H1 (cell line): Measurements from ENCODE around the gene MDM4. TPM values are rescaled to one million over a fixed set of nuclear protein-coding genes. Genes with fewer than 3 reads are reported as not detected.

Source experiments
- CTCF ChIA-PET: fragments of 300-600 bp; sonication (Branson Sonifier 250); formaldehyde crosslinking; loops from one replicate; lab custom pipeline; 2021; ENCODE audit not compliant: partially characterized antibody; lab: Charles Lee
- POLR2A ChIA-PET: fragments of 300-600 bp; sonication (Branson Sonifier 250); formaldehyde crosslinking; loops from one replicate; lab custom pipeline; 2021; ENCODE audit warnings: inconsistent platforms; ENCODE audit not compliant: partially characterized antibody; lab: Charles Lee
- DNase-seq, 2 experiments: peaks; one replicate each; pipeline versions ENCODE4 v3.0.0 to v3.0.0-alpha.2; 2010 to 2022; ENCODE audit warnings: low spot score in 2 of 2, low read depth in 1 of 2, mixed read lengths in 1 of 2
- FAIRE-seq: peaks from 2 replicates; lab custom pipeline; 2011; peaks lifted over from hg19 to GRCh38; lab: Jason Lieb, UNC
- H2AFZ ChIP-seq: 2 replicates; pipeline ENCODE4 v1.8.1; 2012; ENCODE audit warnings: low read length, inconsistent platforms
- H2AK5ac ChIP-seq: 2 replicates; pipeline ENCODE4 v1.6.1; 2013; ENCODE audit warnings: low read depth, low read length
- H2BK120ac ChIP-seq: replicated peaks from 2 replicates; pipeline ENCODE3; 2013; ENCODE audit warnings: low read depth, low read length, inconsistent platforms
- H2BK12ac ChIP-seq: 2 replicates; pipeline ENCODE4 v1.6.1; 2013; ENCODE audit warnings: low read depth, low read length
- H2BK15ac ChIP-seq: 2 replicates; pipeline ENCODE4 v1.6.1; 2013; ENCODE audit warnings: low read length
- H2BK20ac ChIP-seq: 2 replicates; pipeline ENCODE4 v1.6.1; 2013; ENCODE audit warnings: low read length
- H2BK5ac ChIP-seq: 2 replicates; pipeline ENCODE4 v1.6.1; 2013; ENCODE audit warnings: low read depth, low read length
- H3K14ac ChIP-seq: 2 replicates; pipeline ENCODE4 v1.6.1; 2013; ENCODE audit warnings: inconsistent platforms; ENCODE audit not compliant: insufficient read length
- H3K18ac ChIP-seq: 2 replicates; pipeline ENCODE4 v1.6.1; 2013; ENCODE audit warnings: low read length; ENCODE audit errors: extremely low read depth
- H3K23ac ChIP-seq: 2 replicates; pipeline ENCODE4 v1.6.1; 2013; ENCODE audit warnings: inconsistent platforms; ENCODE audit not compliant: insufficient read length
- H3K23me2 ChIP-seq: 2 replicates; pipeline ENCODE4 v1.6.1; 2013; ENCODE audit warnings: low read depth, low read length
- H3K27ac ChIP-seq: 2 replicates; pipeline ENCODE4 v1.6.1; 2011; ENCODE audit warnings: low read depth, low read length, inconsistent platforms
- H3K27me3 ChIP-seq, 4 experiments: replicated peaks in 1 of 4; 1 replicate in 1 of 4; 2 replicates in 3 of 4; pipeline versions ENCODE4 v1.6.1 to v1.8.1; 2011 to 2013; ENCODE audit warnings: low read length in 3 of 4, mild to moderate bottlenecking in 3 of 4, inconsistent platforms in 2 of 4, mixed read lengths in 2 of 4, moderate library complexity in 1 of 4; ENCODE audit not compliant: control insufficient read depth in 3 of 4, insufficient read depth in 3 of 4; ENCODE audit errors: extremely low read depth in 1 of 4
- H3K36me3 ChIP-seq, 4 experiments: 2 replicates each; pipeline versions ENCODE4 v1.6.1 to v1.8.1; 2011 to 2013; ENCODE audit warnings: mild to moderate bottlenecking in 4 of 4, low read length in 3 of 4, moderate library complexity in 2 of 4, control low read depth in 1 of 4, inconsistent platforms in 1 of 4; ENCODE audit not compliant: insufficient read depth in 4 of 4, control insufficient read depth in 2 of 4
- H3K4ac ChIP-seq: replicated peaks from 2 replicates; pipeline ENCODE3; 2013; ENCODE audit warnings: low read length, low read depth, mixed read lengths, inconsistent platforms; ENCODE audit not compliant: insufficient read length
- H3K4me1 ChIP-seq, 4 experiments: replicated peaks in 1 of 4; 1 replicate in 1 of 4; 2 replicates in 3 of 4; pipeline versions ENCODE4 v1.6.1 to v1.8.1; 2011 to 2013; ENCODE audit warnings: low read length in 3 of 4, inconsistent platforms in 2 of 4, mixed read lengths in 1 of 4; ENCODE audit not compliant: insufficient read depth in 4 of 4, control insufficient read depth in 3 of 4
- H3K4me2 ChIP-seq, 2 experiments: 2 replicates each; pipeline versions ENCODE4 v1.6.1 to v1.8.1; 2011 to 2013; ENCODE audit warnings: low read depth in 2 of 2, low read length in 2 of 2, control low read depth in 1 of 2, inconsistent platforms in 1 of 2, mild to moderate bottlenecking in 1 of 2; ENCODE audit not compliant: insufficient read depth in 1 of 2
- H3K4me3 ChIP-seq, 4 experiments: fragments of 200-600, 300-600 bp in 1 of 4; sonication (generic), shearing (Covaris generic), sonication (Bioruptor Twin) in 1 of 4; 2 replicates each; pipeline versions ENCODE4 v1.5.1 to v1.8.1; 2011 to 2016; ENCODE audit warnings: low read length in 4 of 4, low read depth in 3 of 4, control low read depth in 2 of 4, inconsistent platforms in 2 of 4, mild to moderate bottlenecking in 2 of 4, mixed read lengths in 1 of 4, moderate library complexity in 1 of 4; ENCODE audit not compliant: insufficient read depth in 2 of 4; ENCODE audit errors: extremely low read depth in 1 of 4
- H3K56ac ChIP-seq: replicated peaks from 2 replicates; pipeline ENCODE3; 2013; ENCODE audit warnings: low read depth, mild to moderate bottlenecking, mixed read lengths, low read length, inconsistent platforms; ENCODE audit not compliant: insufficient read length
- H3K79me1 ChIP-seq: 2 replicates; pipeline ENCODE4 v1.6.1; 2013; ENCODE audit warnings: low read depth, low read length, control low read depth
- H3K79me2 ChIP-seq, 2 experiments: 2 replicates each; pipeline versions ENCODE4 v1.6.1 to v1.8.1; 2012 to 2013; ENCODE audit warnings: low read length in 2 of 2, mild to moderate bottlenecking in 2 of 2, inconsistent platforms in 1 of 2; ENCODE audit not compliant: insufficient read depth in 2 of 2, control insufficient read depth in 1 of 2
- H3K9ac ChIP-seq, 4 experiments: replicated peaks in 1 of 4; 1 replicate in 1 of 4; 2 replicates in 3 of 4; pipeline versions ENCODE4 v1.6.1 to v1.8.1; 2011 to 2013; ENCODE audit warnings: low read depth in 3 of 4, low read length in 3 of 4, control low read depth in 2 of 4, mild to moderate bottlenecking in 2 of 4, moderate library complexity in 2 of 4, inconsistent platforms in 1 of 4; ENCODE audit errors: extremely low read depth in 1 of 4
- H3K9me3 ChIP-seq, 2 experiments: 2 replicates each; pipeline versions ENCODE4 v1.6.1 to v1.8.1; 2012 to 2013; ENCODE audit warnings: mild to moderate bottlenecking in 2 of 2, moderate library complexity in 2 of 2, control low read depth in 1 of 2, inconsistent platforms in 1 of 2, low read depth in 1 of 2, low read length in 1 of 2, mixed read lengths in 1 of 2; ENCODE audit not compliant: insufficient read depth in 2 of 2
- H4K20me1 ChIP-seq, 2 experiments: replicated peaks in 1 of 2; 2 replicates each; pipeline versions ENCODE3 to v1.8.1; 2011 to 2013; ENCODE audit warnings: inconsistent platforms in 2 of 2, low read length in 2 of 2, mild to moderate bottlenecking in 1 of 2; ENCODE audit not compliant: insufficient read depth in 2 of 2, control insufficient read depth in 1 of 2
- H4K5ac ChIP-seq: 2 replicates; pipeline ENCODE4 v1.6.1; 2013; ENCODE audit warnings: low read length, low read depth, mixed read lengths, inconsistent platforms; ENCODE audit not compliant: insufficient read length
- H4K8ac ChIP-seq: 2 replicates; pipeline ENCODE4 v1.8.0; 2013; ENCODE audit warnings: mild to moderate bottlenecking, moderate library complexity, low read length, inconsistent platforms; ENCODE audit not compliant: insufficient read depth; ENCODE audit errors: extremely low read depth
- H4K91ac ChIP-seq: replicated peaks from 2 replicates; pipeline ENCODE3; 2013; ENCODE audit warnings: low read length, mixed read lengths, inconsistent platforms; ENCODE audit not compliant: insufficient read length
- ATF2 ChIP-seq: IDR thresholded peaks from 2 replicates; pipeline ENCODE4 v1.6.1; 2012; ENCODE audit warnings: low read length, inconsistent platforms
- CTBP2 ChIP-seq: IDR thresholded peaks from 2 replicates; pipeline ENCODE4 v1.7.0; 2011; ENCODE audit warnings: borderline replicate concordance, mild to moderate bottlenecking, moderate library complexity, mixed read lengths, low read length; ENCODE audit not compliant: insufficient read depth, insufficient read length
- POLR2A ChIP-seq, 2 experiments: IDR thresholded peaks; 1 replicate in 1 of 2; 2 replicates in 1 of 2; pipeline ENCODE4 v1.6.1; 2011; ENCODE audit warnings: low read depth in 2 of 2, low read length in 2 of 2, mild to moderate bottlenecking in 2 of 2; ENCODE audit errors: control extremely low read depth in 1 of 2
- TAF7 ChIP-seq: optimal IDR thresholded peaks from 2 replicates; pipeline ENCODE3; 2011; ENCODE audit warnings: low read depth, mild to moderate bottlenecking, inconsistent platforms, low read length, moderate library complexity, borderline replicate concordance
- WGBS, 2 experiments: shearing (Covaris generic) in 1 of 2; methylation state at CpG; one replicate each; pipeline versions ENCODE4 v1.1.6 to v1.1.7; 2013 to 2015; ENCODE audit warnings: low lambda C conversion rate in 2 of 2, mixed read lengths in 2 of 2, inconsistent platforms in 1 of 2, low coverage in 1 of 2, missing lambda C conversion rate in 1 of 2; ENCODE audit not compliant: insufficient replicate concordance in 2 of 2, insufficient coverage in 1 of 2, insufficient read length in 1 of 2; ENCODE audit errors: extremely low coverage in 1 of 2, missing lambda C conversion rate in 1 of 2; 5-methylcytosine and 5-hydroxymethylcytosine counted together
- polyA plus RNA-seq, 7 experiments: library from polyadenylated mRNA; depleted of rRNA in 3 of 7; stranded (reverse) in 5 of 7; unstranded in 2 of 7; fragments of >200 nt in 5 of 7; fragments of 200-250 nt in 2 of 7; gene quantifications; 1 replicate in 5 of 7; 2 replicates in 1 of 7; 4 replicates in 1 of 7; pipeline versions ENCODE4 v1.2.1 to v1.2.3, GENCODE V29; 2011 to 2013; ENCODE audit warnings: missing spikeins in 2 of 7, mixed read lengths in 2 of 7
- total RNA-seq: library from RNA; stranded (reverse); fragmentation: NEBNext Ultra II Directional; extraction: Animal tissue kit (Norgen Biotek cat#: 25700); gene quantifications from 2 replicates; pipeline ENCODE4 v1.2.1, GENCODE V29; 2021

MDM4 gene
- total and polyA plus RNA-seq, 2 of the 8 experiments (the other 6 are each of a cell fraction or from before 2014, with no cell fraction given), result 10.8 to 84.9 TPM

GRCh38 chr1:204495078-204495753, 21.0 kb upstream of the MDM4 start:
- H4K91ac ChIP-seq, result no peak overlapping the region
- H2AK5ac ChIP-seq, result no peak overlapping the region
- H2BK12ac ChIP-seq, result 0 out of 2 replicates have a peak overlapping the region, but pooled peaks have one; percentile 30
- H3K79me2 ChIP-seq, result peaks cover 0 to 20% of the 10 kb centered on the region in 2 experiments; a peak in 2 of 4 replicates
- H4K5ac ChIP-seq, result no peak overlapping the region
- H3K56ac ChIP-seq, result peak overlapping the region; percentile 43
- no peak overlapping the region for H3K23ac ChIP-seq
- 4% methylated on average over 17 of the region's 17 CpGs; no CpG with 5 or more reads in 1 of the 2 experiments for WGBS, 2 experiments
- H3K9ac ChIP-seq, result peak overlapping the region in 3 of 4 experiments; percentile 22 to 75 (median 32); a peak in 3 of 7 replicates
- H3K18ac ChIP-seq, result peak overlapping the region; percentile 20; the same call in 1 of the 2 replicates
- H2BK120ac ChIP-seq, result no peak overlapping the region
- H3K27ac ChIP-seq, result peak overlapping the region; percentile 31; the same call in 1 of the 2 replicates
- no peaks in the 10 kb centered on the region for H3K79me1 ChIP-seq
- H3K4me2 ChIP-seq, result peak overlapping the region; percentile 80 to 94
- no peak overlapping the region for H2BK5ac ChIP-seq
- peak overlapping the region; percentile 100 for H2AFZ ChIP-seq
- no peaks in the 10 kb centered on the region for H3K36me3 ChIP-seq
- DNase-seq, result no peak
- no peak overlapping the region for H2BK20ac ChIP-seq
- peak overlapping the region; percentile 67; the same call in 1 of the 2 replicates for H2BK15ac ChIP-seq
- H3K4me1 ChIP-seq, result peaks cover 0 to 14% (median 6%) of the 10 kb centered on the region in 4 experiments; a peak in 5 of 7 replicates
- peaks cover 0 to 3% (median under 1%) of the 10 kb centered on the region in 4 experiments; a peak in 1 of 7 replicates for H3K27me3 ChIP-seq
- peak overlapping the region; percentile 82 to 96 (median 94) for H3K4me3 ChIP-seq
- no peak for FAIRE-seq
- TF ChIP-seq POLR2A (IDR thresholded peaks at IDR 0.05; ENCODE audit: control extremely low read depth in 1 of 2, low read depth in 2 of 2, low read length in 2 of 2) (peak in 1 of 2 experiments; percentile 0; a peak in 1 of 3 replicates), TAF7 (peak; percentile 49), CTBP2 (peak; percentile 57), ATF2 (no peak)
- peaks cover 15% of the 10 kb centered on the region for H3K23me2 ChIP-seq
- H3K4ac ChIP-seq, result no peak overlapping the region
- no peaks in the 10 kb centered on the region for H3K9me3 ChIP-seq
- H4K8ac ChIP-seq, result no peak overlapping the region
- H3K14ac ChIP-seq, result no peak overlapping the region
- POLR2A ChIA-PET, result interaction anchor here (0.6 to 6.3 kb wide), 17 partner anchors 8 to 197 kb away, joined by 3 to 56 read pairs (median 13); partner anchors contain the start of genes MDM4 and PLEKHA6
- CTCF ChIA-PET, result interaction anchor here (0.6 to 49.0 kb wide), 13 partner anchors 9 to 1335 kb away, joined by 3 to 2124 read pairs (median 5); no protein-coding TSS in a partner anchor
- H4K20me1 ChIP-seq, result no peaks in the 10 kb centered on the region
